HCT116 (cell line): ENCODE results near the gene ZNF497.

Experiments used
- EGR1 ChIP-seq: IDR thresholded peaks from 2 replicates; pipeline ENCODE4 v1.6.1; 2012; ENCODE audit warnings: low read depth
- EZH2 ChIP-seq: fragments of 200-600 bp; sonication (generic); IDR thresholded peaks from 2 replicates; pipeline ENCODE4 v1.6.1; 2017; ENCODE audit warnings: antibody characterized with exemption, mixed run types
- EZH2phosphoT487 ChIP-seq: fragments of 200-600 bp; IDR thresholded peaks from 2 replicates; pipeline ENCODE4 v1.6.1; 2018; ENCODE audit warnings: antibody characterized with exemption, borderline replicate concordance
- POLR2A ChIP-seq: IDR thresholded peaks from 2 replicates; pipeline ENCODE4 v1.7.0; 2011; ENCODE audit warnings: borderline replicate concordance; ENCODE audit not compliant: insufficient read depth, insufficient read length; ENCODE audit errors: extremely low read depth
- POLR2AphosphoS5 ChIP-seq: IDR thresholded peaks from 2 replicates; pipeline ENCODE4 v1.6.1; 2011; ENCODE audit warnings: mild to moderate bottlenecking, low read depth, low read length, moderate library complexity
- SIN3A ChIP-seq: IDR thresholded peaks from 2 replicates; pipeline ENCODE4 v1.6.1; 2012; ENCODE audit warnings: low read depth
- TF ChIP-seq, protein P1 (sequence below), 3 experiments: fragments of 200-600 bp in 1 of 3; sonication (generic) in 1 of 3; IDR thresholded peaks in 2 of 3; conservative IDR thresholded peaks in 1 of 3; 2 replicates each; pipeline ENCODE4 v1.5.1; 2012 to 2017; ENCODE audit warnings: low read depth in 2 of 3, low read length in 2 of 3, antibody characterized with exemption in 1 of 3, borderline replicate concordance in 1 of 3, control low read depth in 1 of 3, mild to moderate bottlenecking in 1 of 3, mixed read lengths in 1 of 3, mixed run types in 1 of 3, moderate library complexity in 1 of 3; ENCODE audit not compliant: insufficient read depth in 1 of 3
- TF ChIP-seq, protein P2 (sequence below): IDR thresholded peaks from 2 replicates; pipeline ENCODE4 v1.6.1; 2012
- TF ChIP-seq, protein P3 (sequence below): IDR thresholded peaks from 2 replicates; pipeline ENCODE4 v1.6.1; 2012; ENCODE audit warnings: low read depth

DNA sequence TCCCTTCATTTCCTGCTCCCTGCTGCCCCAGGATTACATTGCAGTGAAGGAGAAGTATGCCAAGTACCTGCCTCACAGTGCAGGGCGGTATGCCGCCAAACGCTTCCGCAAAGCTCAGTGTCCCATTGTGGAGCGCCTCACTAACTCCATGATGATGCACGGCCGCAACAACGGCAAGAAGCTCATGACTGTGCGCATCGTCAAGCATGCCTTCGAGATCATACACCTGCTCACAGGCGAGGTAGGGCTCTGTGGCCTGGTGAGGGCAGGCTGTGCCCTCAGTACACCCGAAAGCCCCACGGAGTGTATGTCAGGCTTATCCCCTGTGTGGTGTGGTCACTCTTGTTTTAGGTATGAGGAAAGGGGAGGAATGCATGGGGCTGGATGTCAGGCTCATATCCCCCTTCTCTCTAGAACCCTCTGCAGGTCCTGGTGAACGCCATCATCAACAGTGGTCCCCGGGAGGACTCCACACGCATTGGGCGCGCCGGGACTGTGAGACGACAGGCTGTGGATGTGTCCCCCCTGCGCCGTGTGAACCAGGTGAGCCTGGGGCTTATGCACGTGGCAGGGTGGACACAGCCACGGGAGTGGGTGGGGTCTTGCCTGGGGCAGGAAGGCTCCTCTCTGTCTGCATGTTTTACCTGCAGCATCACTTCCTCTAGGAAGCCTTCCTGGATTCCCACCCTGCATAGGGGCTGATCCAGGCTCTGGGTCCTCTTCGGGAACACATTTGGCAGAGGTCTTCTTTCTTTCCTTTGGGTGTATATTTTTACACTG is 30.6 kb upstream of the ZNF497 start:
- TF ChIP-seq, protein P1, sequence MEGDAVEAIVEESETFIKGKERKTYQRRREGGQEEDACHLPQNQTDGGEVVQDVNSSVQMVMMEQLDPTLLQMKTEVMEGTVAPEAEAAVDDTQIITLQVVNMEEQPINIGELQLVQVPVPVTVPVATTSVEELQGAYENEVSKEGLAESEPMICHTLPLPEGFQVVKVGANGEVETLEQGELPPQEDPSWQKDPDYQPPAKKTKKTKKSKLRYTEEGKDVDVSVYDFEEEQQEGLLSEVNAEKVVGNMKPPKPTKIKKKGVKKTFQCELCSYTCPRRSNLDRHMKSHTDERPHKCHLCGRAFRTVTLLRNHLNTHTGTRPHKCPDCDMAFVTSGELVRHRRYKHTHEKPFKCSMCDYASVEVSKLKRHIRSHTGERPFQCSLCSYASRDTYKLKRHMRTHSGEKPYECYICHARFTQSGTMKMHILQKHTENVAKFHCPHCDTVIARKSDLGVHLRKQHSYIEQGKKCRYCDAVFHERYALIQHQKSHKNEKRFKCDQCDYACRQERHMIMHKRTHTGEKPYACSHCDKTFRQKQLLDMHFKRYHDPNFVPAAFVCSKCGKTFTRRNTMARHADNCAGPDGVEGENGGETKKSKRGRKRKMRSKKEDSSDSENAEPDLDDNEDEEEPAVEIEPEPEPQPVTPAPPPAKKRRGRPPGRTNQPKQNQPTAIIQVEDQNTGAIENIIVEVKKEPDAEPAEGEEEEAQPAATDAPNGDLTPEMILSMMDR (IDR thresholded peaks at IDR 0.05 in 2 of 3, conservative IDR thresholded peaks at IDR 0.05 in 1 of 3; ENCODE audit: borderline replicate concordance in 1 of 3, insufficient read depth in 1 of 3, low read depth in 2 of 3, low read length in 2 of 3): no peak
- TF ChIP-seq POLR2AphosphoS5: no peak
- no peak for TF ChIP-seq EZH2
- no peak for TF ChIP-seq POLR2A
- no peak for TF ChIP-seq EZH2phosphoT487
- no peak for TF ChIP-seq EGR1
- TF ChIP-seq, protein P2, sequence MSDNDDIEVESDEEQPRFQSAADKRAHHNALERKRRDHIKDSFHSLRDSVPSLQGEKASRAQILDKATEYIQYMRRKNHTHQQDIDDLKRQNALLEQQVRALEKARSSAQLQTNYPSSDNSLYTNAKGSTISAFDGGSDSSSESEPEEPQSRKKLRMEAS: no peak
- no peak for TF ChIP-seq SIN3A
- TF ChIP-seq, protein P3, sequence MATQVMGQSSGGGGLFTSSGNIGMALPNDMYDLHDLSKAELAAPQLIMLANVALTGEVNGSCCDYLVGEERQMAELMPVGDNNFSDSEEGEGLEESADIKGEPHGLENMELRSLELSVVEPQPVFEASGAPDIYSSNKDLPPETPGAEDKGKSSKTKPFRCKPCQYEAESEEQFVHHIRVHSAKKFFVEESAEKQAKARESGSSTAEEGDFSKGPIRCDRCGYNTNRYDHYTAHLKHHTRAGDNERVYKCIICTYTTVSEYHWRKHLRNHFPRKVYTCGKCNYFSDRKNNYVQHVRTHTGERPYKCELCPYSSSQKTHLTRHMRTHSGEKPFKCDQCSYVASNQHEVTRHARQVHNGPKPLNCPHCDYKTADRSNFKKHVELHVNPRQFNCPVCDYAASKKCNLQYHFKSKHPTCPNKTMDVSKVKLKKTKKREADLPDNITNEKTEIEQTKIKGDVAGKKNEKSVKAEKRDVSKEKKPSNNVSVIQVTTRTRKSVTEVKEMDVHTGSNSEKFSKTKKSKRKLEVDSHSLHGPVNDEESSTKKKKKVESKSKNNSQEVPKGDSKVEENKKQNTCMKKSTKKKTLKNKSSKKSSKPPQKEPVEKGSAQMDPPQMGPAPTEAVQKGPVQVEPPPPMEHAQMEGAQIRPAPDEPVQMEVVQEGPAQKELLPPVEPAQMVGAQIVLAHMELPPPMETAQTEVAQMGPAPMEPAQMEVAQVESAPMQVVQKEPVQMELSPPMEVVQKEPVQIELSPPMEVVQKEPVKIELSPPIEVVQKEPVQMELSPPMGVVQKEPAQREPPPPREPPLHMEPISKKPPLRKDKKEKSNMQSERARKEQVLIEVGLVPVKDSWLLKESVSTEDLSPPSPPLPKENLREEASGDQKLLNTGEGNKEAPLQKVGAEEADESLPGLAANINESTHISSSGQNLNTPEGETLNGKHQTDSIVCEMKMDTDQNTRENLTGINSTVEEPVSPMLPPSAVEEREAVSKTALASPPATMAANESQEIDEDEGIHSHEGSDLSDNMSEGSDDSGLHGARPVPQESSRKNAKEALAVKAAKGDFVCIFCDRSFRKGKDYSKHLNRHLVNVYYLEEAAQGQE: no peak
